ENCODE measurements around the gene SNRNP48. TPM values are rescaled to one million over a fixed set of nuclear protein-coding genes. Genes with fewer than 3 reads are reported as not detected.

The SNRNP48 gene
- total and polyA plus RNA-seq, 5 donors = 10.7 to 17.6 (median 14.4) TPM

DNA sequence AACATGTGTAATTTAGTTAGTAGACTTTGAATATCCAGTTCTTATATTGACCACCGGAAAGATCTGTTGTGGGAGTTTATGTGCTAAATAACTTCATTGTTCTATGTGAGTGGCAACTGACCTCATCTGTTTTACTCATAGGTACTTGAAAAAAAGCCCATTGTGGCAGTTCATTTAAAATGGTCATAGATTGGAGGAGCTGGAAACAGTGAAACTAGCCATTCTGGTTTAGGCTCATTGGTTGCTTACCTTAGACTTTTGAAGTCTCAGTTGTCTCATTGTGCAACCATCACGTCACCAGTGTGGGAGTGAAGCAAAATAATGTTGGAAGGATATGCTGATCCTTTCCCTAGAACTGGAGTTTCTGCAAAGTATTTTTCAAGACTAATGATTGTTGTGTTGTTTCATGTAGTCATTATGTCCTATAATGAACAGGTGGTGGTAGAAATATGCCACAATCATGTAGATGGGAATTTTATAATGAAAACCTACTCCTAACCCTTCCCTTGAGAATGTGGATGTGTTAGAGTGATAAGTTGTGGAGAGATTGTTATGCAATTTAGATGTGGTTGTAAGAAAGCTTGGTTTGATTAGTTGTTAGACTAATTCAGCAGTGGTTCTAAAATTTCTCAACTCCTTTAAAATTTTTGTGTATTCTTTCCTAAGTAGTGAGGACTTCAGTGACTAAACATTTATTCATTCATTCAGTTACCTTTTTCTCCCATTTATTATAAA is 30.2 kb upstream of the SNRNP48 start:
- WGBS = 48% methylated on average over 2 of the region's 2 CpGs
- Histone ChIP-seq H3K4me3 (ENCODE audit: low read length) (no peak overlapping the region), H3K9me3 (ENCODE audit: control insufficient read depth, low read length) (no peaks in the 10 kb centered on the region), H3K27me3 (ENCODE audit: control insufficient read depth, insufficient read depth) (no peaks in the 10 kb centered on the region), H3K4me1 (ENCODE audit: control insufficient read depth, insufficient read depth, low read length) (peaks cover 5% of the 10 kb centered on the region), H3K27ac (ENCODE audit: low read length) (no peak overlapping the region)
- intact Hi-C loops (cut with DNase I) = no loop called here
- no peak for ATAC-seq
- no peak for DNase-seq

DNA sequence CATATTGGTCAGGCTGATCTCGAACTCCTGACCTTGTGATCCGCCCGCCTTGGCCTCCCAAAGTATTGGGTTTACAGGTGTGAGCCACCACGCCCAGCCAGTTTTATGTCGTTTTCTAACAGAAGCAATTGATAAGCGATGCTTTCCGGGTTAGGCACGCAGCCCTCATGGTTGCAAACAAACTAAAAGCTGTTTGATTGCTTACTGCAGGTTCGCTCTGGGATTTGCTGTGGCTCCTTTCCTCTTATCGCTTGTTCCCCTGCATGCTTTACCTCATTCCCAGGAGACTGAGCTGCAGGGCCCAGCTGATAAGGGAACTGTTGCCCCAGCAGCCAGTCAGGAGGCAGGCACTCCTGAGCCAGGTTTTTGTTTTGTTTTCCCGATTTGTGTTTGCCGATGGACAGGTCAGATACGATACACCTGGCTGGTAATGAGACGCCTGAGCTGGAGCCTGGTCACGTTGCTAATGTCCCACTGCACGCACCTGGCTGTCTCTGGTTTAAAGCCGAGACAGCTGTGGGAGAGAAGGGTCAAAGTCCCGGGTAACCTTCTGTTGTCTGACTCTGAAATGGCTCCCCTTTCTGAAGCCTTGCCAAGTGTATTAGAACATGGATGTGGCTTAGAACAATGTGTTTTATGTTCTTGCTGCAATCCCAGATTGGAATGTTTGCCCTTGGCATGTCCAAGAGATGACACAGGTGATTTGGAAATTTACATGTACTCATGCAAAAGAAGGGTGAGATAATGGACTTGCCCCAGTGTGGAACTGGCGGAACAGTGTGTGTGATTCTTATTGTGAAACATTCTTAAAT is 28.6 kb upstream of the SNRNP48 start:
- DNase-seq (no peak), ATAC-seq (peak; percentile 73 to 86)
- intact Hi-C loops (cut with DNase I) = no loop called here
- Histone ChIP-seq H3K27ac (ENCODE audit: low read length) (peak overlapping the region; percentile 51), H3K27me3 (ENCODE audit: control insufficient read depth, insufficient read depth) (no peaks in the 10 kb centered on the region), H3K4me1 (ENCODE audit: control insufficient read depth, insufficient read depth, low read length) (peaks cover 5% of the 10 kb centered on the region), H3K9me3 (ENCODE audit: control insufficient read depth, low read length) (no peaks in the 10 kb centered on the region), H3K4me3 (ENCODE audit: low read length) (no peak overlapping the region)
- 60% methylated on average over 19 of the region's 19 CpGs for WGBS

DNA sequence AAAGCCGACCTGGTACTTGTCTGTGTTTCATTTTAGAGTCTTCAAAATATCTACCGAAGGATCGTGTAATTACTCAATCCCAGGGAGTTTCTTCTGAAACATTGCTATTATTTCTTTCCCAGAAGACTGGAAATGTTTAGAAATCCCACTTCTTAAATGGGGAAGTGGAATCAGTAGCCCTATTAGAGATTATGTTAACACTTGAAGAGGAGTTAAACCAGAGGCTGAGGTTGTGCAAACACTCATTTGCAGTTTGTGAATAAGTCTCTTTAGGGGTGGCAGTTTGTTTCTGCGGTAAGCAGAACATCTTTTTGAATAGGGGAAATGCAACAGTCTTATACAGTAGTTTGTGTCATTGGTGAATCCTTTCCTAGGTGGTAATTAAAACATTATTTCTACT is 27.2 kb upstream of the SNRNP48 start:
- Histone ChIP-seq H3K27me3 (ENCODE audit: control insufficient read depth, insufficient read depth) (no peaks in the 10 kb centered on the region), H3K4me3 (ENCODE audit: low read length) (no peak overlapping the region), H3K27ac (ENCODE audit: low read length) (no peak overlapping the region), H3K4me1 (ENCODE audit: control insufficient read depth, insufficient read depth, low read length) (peaks cover 5% of the 10 kb centered on the region), H3K9me3 (ENCODE audit: control insufficient read depth, low read length) (no peaks in the 10 kb centered on the region)
- WGBS = 82% methylated on average over 4 of the region's 4 CpGs
- intact Hi-C loops (cut with DNase I) = no loop called here
- DNase-seq = no peak
- no peak for ATAC-seq

DNA sequence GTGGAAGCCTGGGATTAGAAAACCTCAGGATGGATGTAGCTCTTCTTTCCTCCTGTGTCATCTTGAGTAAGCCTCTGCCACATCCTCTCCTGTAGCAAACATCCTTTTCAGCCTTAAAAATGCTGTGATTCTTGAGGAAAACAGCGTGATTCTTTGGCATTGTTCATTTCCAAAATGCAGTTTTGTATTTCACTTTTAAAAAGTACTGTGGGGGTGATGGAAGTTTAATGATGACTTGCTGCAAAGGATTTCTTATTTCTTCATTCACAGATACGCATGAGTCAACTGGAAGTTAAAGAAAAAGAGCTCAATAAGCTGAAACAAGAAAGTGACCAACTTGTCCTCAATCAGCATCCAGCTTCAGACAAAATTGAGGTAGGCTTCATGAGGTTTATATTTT is 23.9 kb upstream of the SNRNP48 start:
- no peak for ATAC-seq

DNA sequence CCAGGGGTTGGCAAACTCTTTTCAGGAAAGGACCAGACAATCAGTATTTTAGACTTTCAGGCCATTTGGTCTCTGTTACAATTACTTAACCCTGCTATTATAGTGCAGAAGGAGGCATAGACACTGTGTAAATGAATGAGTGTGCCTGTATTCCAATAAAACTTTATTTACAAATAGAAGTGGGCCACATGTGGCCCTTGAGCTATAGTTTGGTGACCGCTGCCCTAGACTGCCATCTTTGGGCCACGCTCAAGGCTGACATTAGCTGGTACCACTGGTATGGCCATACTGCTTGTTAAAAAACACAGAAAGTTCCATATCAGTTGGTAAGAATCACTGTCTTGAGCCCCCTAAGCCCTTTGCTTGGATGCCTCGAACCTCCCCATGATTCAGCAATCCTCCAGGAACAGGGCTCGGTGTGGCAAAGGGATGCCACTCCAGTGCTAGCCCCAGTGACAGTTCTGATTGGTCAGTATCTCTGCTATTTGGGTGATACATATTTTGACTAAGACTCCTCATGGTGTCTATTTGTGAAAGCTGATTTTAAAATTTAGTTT is 23.3 kb upstream of the SNRNP48 start:
- H3K27me3 ChIP-seq (ENCODE audit: control insufficient read depth, insufficient read depth) = no peaks in the 10 kb centered on the region
- no peak overlapping the region for H3K4me3 ChIP-seq (ENCODE audit: low read length)
- DNase-seq (no peak), ATAC-seq (no peak)
- WGBS = 88% methylated on average over 4 of the region's 4 CpGs
- no peaks in the 10 kb centered on the region for H3K4me1 ChIP-seq (ENCODE audit: control insufficient read depth, insufficient read depth, low read length)
- H3K27ac ChIP-seq (ENCODE audit: low read length) = no peak overlapping the region
- intact Hi-C loops (cut with DNase I) = no loop called here
- H3K9me3 ChIP-seq (ENCODE audit: control insufficient read depth, low read length) = no peaks in the 10 kb centered on the region

More for the DNA sequence above, 23.9 kb upstream of the SNRNP48 start:
- no peak overlapping the region for H3K27ac ChIP-seq (ENCODE audit: low read length)
- DNase-seq = no peak
- H3K4me1 ChIP-seq (ENCODE audit: control insufficient read depth, insufficient read depth, low read length) = peaks cover 3% of the 10 kb centered on the region
- intact Hi-C loops (cut with DNase I) = no loop called here
- no peak overlapping the region for H3K4me3 ChIP-seq (ENCODE audit: low read length)
- H3K27me3 ChIP-seq (ENCODE audit: control insufficient read depth, insufficient read depth) = no peaks in the 10 kb centered on the region
- 83% methylated on average over 2 of the region's 2 CpGs for WGBS
- no peaks in the 10 kb centered on the region for H3K9me3 ChIP-seq (ENCODE audit: control insufficient read depth, low read length)

DNA sequence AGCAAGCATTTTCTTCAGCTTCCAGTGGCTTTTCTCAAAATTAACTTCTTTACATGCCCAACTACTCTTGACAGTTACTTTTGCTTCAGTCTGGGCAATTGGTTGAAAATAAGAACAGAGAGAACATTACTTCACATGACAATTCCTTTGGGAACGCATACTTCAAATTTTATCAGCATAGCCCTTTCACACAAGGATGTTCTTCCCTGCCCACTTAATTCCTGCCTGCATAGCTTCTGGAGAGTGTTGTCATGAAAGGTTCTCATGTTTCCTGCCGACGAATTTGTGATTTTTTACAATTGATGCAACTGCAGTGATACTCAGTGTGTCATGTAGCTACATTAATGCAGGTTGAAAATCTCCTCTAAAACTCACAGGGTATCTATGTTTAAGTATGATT is 22.0 kb upstream of the SNRNP48 start:
- Histone ChIP-seq H3K4me1 (ENCODE audit: control insufficient read depth, insufficient read depth, low read length) (no peaks in the 10 kb centered on the region), H3K27ac (ENCODE audit: low read length) (no peak overlapping the region), H3K27me3 (ENCODE audit: control insufficient read depth, insufficient read depth) (no peaks in the 10 kb centered on the region), H3K4me3 (ENCODE audit: low read length) (no peak overlapping the region), H3K9me3 (ENCODE audit: control insufficient read depth, low read length) (no peaks in the 10 kb centered on the region)
- 30% methylated on average over 3 of the region's 3 CpGs for WGBS
- intact Hi-C loops (cut with DNase I) = no loop called here
- ATAC-seq (no peak), DNase-seq (no peak)

DNA sequence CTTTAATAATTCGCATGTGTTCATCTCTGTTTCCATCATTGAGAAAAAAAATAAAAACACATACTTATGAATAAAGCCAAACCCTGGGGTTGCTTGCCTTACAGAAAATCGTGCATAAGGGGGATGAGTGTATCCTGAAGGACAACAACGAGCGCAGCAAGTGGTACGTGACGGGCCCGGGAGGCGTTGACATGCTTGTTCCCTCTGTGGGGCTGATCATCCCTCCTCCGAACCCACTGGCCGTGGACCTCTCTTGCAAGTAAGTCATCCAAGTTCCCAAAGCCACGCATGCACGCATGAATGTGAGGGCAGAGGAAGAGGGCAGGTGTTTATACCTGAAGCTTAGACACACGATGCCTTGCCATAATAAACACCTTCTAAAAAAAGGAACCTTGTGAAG is 20.9 kb upstream of the SNRNP48 start:
- DNase-seq (no peak), ATAC-seq (no peak)
- Histone ChIP-seq H3K9me3 (ENCODE audit: control insufficient read depth, low read length) (no peaks in the 10 kb centered on the region), H3K27me3 (ENCODE audit: control insufficient read depth, insufficient read depth) (no peaks in the 10 kb centered on the region), H3K4me1 (ENCODE audit: control insufficient read depth, insufficient read depth, low read length) (no peaks in the 10 kb centered on the region), H3K27ac (ENCODE audit: low read length) (no peak overlapping the region), H3K4me3 (ENCODE audit: low read length) (no peak overlapping the region)
- intact Hi-C loops (cut with DNase I) = no loop called here
- WGBS = 78% methylated on average over 13 of the region's 13 CpGs

DNA sequence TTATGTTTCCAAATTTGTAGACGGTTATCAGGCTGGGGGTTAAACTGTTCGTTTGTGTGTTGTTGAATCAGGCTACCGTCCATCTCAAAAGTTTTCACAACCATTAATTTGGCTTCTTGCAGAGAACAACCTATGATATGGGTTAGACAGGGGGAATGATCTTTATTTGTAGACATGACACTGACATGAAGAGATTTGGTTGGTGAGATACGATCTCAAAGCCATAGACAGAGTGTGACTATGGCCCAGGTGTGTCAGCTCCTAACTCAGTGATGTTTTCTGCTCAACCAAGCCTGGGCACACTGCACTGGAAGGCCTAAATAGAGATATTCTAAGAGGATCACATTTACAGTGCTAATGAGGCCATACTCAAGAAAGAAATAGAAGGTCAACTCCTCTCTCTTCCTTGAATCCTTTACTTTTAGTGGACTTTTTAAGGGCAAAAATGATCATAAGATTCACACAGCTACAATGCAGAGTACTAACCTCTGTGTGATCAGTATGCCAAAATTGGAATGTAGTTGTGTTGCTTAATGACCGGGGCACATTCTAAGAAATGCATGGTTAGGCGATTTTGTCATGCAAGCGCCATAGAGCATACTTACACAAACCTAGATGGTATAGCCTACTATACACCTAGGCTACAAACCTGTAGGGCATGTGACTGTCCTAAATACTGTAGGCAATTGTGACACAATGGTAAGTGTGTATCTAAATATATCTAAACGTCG is 17.6 kb upstream of the SNRNP48 start:
- Histone ChIP-seq H3K9me3 (ENCODE audit: control insufficient read depth, low read length) (no peaks in the 10 kb centered on the region), H3K4me1 (ENCODE audit: control insufficient read depth, insufficient read depth, low read length) (no peaks in the 10 kb centered on the region), H3K27me3 (ENCODE audit: control insufficient read depth, insufficient read depth) (no peaks in the 10 kb centered on the region), H3K4me3 (ENCODE audit: low read length) (no peak overlapping the region), H3K27ac (ENCODE audit: low read length) (no peak overlapping the region)
- DNase-seq (no peak), ATAC-seq (no peak)
- 87% methylated on average over 9 of the region's 9 CpGs for WGBS
- intact Hi-C loops (cut with DNase I) = loop anchor here in 2 of 4 donors (10.0 kb wide), 1 partner anchor 158 kb away; no protein-coding TSS in a partner anchor

DNA sequence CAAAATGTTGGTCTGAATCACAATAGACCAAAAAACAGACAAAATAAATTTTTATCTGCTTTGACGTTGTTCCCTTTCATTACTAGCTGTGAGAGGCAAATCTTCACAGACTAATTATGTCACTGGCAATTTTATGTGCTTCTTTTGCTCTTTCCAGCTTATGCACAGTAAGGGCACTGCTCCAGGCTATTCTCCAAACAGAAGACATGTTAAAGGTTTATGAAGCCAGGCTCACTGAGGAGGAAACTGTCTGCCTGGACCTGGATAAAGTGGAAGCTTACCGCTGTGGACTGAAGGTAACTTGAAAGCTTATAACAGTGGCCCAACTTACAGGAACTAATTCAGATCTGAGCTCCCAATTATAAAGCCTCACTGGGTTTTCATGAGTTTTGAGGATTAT is 15.5 kb upstream of the SNRNP48 start:
- no peaks in the 10 kb centered on the region for H3K4me1 ChIP-seq (ENCODE audit: control insufficient read depth, insufficient read depth, low read length)
- intact Hi-C loops (cut with DNase I) = loop anchor here in 2 of 4 donors (10.0 kb wide), 1 partner anchor 160 kb away; no protein-coding TSS in a partner anchor
- no peak for DNase-seq
- H3K9me3 ChIP-seq (ENCODE audit: control insufficient read depth, low read length) = no peaks in the 10 kb centered on the region
- no peak overlapping the region for H3K27ac ChIP-seq (ENCODE audit: low read length)
- H3K27me3 ChIP-seq (ENCODE audit: control insufficient read depth, insufficient read depth) = no peaks in the 10 kb centered on the region
- no peak for ATAC-seq
- WGBS = 75% methylated on average over 2 of the region's 2 CpGs
- no peak overlapping the region for H3K4me3 ChIP-seq (ENCODE audit: low read length)

DNA sequence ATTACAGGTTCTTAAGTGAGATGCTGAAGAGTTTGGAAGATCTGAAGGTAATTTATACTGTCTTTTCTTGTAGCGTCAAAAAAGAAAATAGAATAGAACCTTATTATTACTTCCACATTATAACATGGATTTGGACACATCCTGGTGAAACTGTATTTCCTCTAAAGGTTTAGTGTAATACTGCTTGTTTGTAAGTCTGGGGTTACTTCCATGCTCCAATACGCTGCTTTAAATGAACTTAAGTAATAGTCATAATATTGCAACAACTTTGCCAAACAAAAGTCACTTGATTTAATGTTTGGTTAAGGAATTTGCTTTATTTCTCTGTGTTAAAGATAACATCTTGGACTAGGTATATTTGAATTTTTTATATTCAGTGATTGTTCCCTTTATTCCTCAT is 11.5 kb upstream of the SNRNP48 start:
- DNase-seq (no peak), ATAC-seq (no peak)
- Histone ChIP-seq H3K27ac (ENCODE audit: low read length) (no peak overlapping the region), H3K27me3 (ENCODE audit: control insufficient read depth, insufficient read depth) (no peaks in the 10 kb centered on the region), H3K4me3 (ENCODE audit: low read length) (no peak overlapping the region), H3K9me3 (ENCODE audit: control insufficient read depth, low read length) (no peaks in the 10 kb centered on the region), H3K4me1 (ENCODE audit: control insufficient read depth, insufficient read depth, low read length) (no peaks in the 10 kb centered on the region)
- WGBS = 41% methylated on average over 2 of the region's 2 CpGs
- intact Hi-C loops (cut with DNase I) = loop anchor here in 2 of 4 donors (10.0 kb wide), 1 partner anchor 164 kb away; no protein-coding TSS in a partner anchor
